ENCODE measurements around the gene HBEGF. TPM values are rescaled to one million over a fixed set of nuclear protein-coding genes. Genes with fewer than 3 reads are reported as not detected.

HBEGF gene
- total RNA-seq, 1 donor from 2014 or later: 31.6 TPM

DNA sequence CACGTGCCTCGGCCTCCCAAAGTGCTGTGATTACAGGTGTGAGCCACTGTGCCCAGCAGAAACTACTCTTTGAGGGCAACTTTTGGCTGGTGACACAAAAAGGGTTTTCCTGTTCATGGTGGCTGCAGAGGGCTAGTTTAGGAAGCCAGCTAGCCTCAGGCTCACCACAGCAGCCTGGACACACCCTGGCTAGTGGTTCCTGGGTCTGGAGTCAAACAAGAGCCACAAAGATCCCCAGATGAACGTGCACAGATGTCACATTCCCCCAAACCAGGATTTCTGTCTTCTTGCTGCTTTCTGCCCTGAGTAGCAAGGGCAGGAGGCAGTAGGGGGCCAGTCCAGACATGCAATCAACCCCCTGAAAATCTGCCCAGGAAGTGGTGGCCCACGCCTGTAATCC is 6.8 kb downstream of the HBEGF start:
- DNase-seq (ENCODE audit: low read depth): no peak
- Histone ChIP-seq H3K36me3 (ENCODE audit: control insufficient read depth, insufficient read depth, low read length) (no peaks in the 10 kb centered on the region), H3K27me3 (ENCODE audit: control insufficient read depth, insufficient read depth, low read length) (no peaks in the 10 kb centered on the region), H3K4me3 (ENCODE audit: low read depth, low read length) (no peak overlapping the region)
- TF ChIP-seq, protein P1, sequence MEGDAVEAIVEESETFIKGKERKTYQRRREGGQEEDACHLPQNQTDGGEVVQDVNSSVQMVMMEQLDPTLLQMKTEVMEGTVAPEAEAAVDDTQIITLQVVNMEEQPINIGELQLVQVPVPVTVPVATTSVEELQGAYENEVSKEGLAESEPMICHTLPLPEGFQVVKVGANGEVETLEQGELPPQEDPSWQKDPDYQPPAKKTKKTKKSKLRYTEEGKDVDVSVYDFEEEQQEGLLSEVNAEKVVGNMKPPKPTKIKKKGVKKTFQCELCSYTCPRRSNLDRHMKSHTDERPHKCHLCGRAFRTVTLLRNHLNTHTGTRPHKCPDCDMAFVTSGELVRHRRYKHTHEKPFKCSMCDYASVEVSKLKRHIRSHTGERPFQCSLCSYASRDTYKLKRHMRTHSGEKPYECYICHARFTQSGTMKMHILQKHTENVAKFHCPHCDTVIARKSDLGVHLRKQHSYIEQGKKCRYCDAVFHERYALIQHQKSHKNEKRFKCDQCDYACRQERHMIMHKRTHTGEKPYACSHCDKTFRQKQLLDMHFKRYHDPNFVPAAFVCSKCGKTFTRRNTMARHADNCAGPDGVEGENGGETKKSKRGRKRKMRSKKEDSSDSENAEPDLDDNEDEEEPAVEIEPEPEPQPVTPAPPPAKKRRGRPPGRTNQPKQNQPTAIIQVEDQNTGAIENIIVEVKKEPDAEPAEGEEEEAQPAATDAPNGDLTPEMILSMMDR (IDR thresholded peaks at IDR 0.05; ENCODE audit: insufficient read depth, low read length, poor library complexity, severe bottlenecking): no peak

DNA sequence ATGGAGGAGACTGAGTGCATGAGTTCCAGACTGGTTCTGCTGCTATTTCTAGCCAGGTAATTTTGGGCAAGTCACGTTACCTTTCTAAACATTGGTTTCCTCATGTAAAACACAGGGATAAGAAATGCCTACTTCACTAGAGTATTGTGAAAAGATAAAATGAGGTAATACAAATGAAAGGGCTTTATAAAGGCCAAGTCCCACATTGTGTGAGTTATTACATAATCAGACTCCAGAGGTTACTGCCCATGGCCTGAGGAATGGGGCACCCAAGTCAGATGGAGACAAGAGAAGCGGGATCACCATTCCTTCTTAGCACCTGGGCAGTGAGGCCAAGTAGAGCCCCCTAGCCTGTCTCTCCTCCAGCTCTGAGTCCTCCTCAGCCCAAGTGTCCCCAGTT is 7.5 kb downstream of the HBEGF start:
- TF ChIP-seq, protein P1 (IDR thresholded peaks at IDR 0.05; ENCODE audit: insufficient read depth, low read length, poor library complexity, severe bottlenecking): no peak
- H3K27me3 ChIP-seq (ENCODE audit: control insufficient read depth, insufficient read depth, low read length): no peaks in the 10 kb centered on the region
- no peak for DNase-seq (ENCODE audit: low read depth)
- no peak overlapping the region for H3K4me3 ChIP-seq (ENCODE audit: low read depth, low read length)
- peaks cover 1% of the 10 kb centered on the region for H3K36me3 ChIP-seq (ENCODE audit: control insufficient read depth, insufficient read depth, low read length)

DNA sequence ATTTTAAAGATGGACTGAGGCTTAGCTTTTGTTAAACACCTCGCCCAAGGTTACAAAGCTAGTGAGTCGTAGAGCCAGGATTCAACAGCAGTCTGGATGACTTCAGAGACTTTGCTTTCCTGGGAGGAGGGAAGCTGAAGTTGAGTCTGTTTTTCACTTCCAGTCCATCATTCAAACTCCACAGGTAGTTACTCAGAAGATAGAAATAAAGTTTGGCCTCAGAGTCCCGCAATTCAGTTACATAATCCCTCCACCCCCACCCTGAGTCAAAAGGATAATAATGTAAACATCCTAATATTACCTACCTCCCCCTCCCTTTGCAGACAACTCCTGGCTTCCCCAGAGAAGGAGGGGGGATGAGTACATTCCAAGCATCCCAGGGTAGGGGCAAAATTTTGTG is 8.1 kb downstream of the HBEGF start:
- H3K4me3 ChIP-seq (ENCODE audit: low read depth, low read length): no peak overlapping the region
- peaks cover 1% of the 10 kb centered on the region for H3K36me3 ChIP-seq (ENCODE audit: control insufficient read depth, insufficient read depth, low read length)
- no peak for DNase-seq (ENCODE audit: low read depth)
- H3K27me3 ChIP-seq (ENCODE audit: control insufficient read depth, insufficient read depth, low read length): no peaks in the 10 kb centered on the region
- TF ChIP-seq, protein P1 (IDR thresholded peaks at IDR 0.05; ENCODE audit: insufficient read depth, low read length, poor library complexity, severe bottlenecking): no peak

DNA sequence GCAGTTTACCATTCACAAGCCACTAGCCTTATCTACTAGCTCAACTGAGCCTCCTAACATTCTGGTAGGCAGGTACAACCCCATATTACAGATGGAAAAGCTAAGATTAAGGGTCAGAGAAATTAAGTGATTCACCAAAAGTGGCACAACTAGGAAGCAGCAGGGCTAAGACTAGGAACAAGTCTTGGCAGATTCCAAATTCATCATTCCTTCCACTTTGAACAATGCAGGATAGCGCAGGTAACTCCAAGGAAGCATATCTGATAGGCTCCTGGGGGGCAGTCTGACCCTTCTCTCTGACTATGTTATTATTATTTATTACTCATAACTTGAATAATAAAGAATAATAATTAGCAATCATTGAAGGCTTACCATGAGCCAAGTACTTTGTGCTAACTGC is 8.5 kb downstream of the HBEGF start:
- Histone ChIP-seq H3K27me3 (ENCODE audit: control insufficient read depth, insufficient read depth, low read length) (no peaks in the 10 kb centered on the region), H3K4me3 (ENCODE audit: low read depth, low read length) (no peak overlapping the region), H3K36me3 (ENCODE audit: control insufficient read depth, insufficient read depth, low read length) (peaks cover 1% of the 10 kb centered on the region)
- TF ChIP-seq, protein P1 (IDR thresholded peaks at IDR 0.05; ENCODE audit: insufficient read depth, low read length, poor library complexity, severe bottlenecking): no peak
- no peak for DNase-seq (ENCODE audit: low read depth)

DNA sequence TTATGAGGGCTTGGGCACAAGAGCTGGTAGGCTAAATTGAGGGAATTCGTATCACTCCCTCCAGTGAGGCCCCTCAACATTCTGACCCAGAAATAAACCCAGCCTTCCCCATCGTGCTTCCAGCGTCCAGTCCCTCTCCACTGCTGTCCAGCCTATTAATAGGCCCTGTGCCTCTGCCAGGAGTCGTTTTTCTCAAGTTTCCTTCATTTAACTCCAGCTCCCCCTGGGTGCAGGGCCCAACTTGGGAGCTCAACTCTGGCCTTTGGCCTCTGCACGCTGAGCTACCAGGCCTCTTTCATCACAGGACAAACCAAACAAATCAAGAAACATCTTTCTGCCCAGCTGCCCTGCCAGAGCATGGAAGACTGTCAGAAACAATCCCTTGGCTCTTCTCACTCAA is 10.0 kb downstream of the HBEGF start:
- Histone ChIP-seq H3K4me3 (ENCODE audit: low read depth, low read length) (no peak overlapping the region), H3K36me3 (ENCODE audit: control insufficient read depth, insufficient read depth, low read length) (peaks cover 1% of the 10 kb centered on the region), H3K27me3 (ENCODE audit: control insufficient read depth, insufficient read depth, low read length) (no peaks in the 10 kb centered on the region)
- no peak for DNase-seq (ENCODE audit: low read depth)
- TF ChIP-seq, protein P1 (IDR thresholded peaks at IDR 0.05; ENCODE audit: insufficient read depth, low read length, poor library complexity, severe bottlenecking): no peak

DNA sequence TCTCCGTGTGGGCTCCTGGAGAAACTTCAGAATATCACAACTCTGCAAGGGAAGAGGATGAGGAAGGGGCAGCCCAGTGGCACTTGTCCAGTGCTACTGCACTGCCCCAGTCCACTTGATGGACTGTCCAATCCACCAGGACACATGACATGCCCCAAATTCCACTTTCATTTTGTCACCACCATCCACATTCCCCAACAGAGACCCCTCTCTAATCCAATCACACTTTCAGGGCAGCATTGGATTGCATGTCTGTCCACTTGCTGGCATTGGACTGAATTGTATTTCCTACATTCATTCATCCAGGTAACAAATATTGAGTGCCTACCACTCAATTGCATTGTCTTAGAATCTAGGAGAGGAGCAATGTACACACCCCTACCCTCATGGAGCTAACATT is 14.8 kb downstream of the HBEGF start:
- Histone ChIP-seq H3K27me3 (ENCODE audit: control insufficient read depth, insufficient read depth, low read length) (no peaks in the 10 kb centered on the region), H3K4me3 (ENCODE audit: low read depth, low read length) (no peak overlapping the region), H3K36me3 (ENCODE audit: control insufficient read depth, insufficient read depth, low read length) (peaks cover 1% of the 10 kb centered on the region)
- TF ChIP-seq, protein P1 (IDR thresholded peaks at IDR 0.05; ENCODE audit: insufficient read depth, low read length, poor library complexity, severe bottlenecking): no peak
- no peak for DNase-seq (ENCODE audit: low read depth)

All from kidney epithelial cell (primary cell).